Hippocampal formation (tissue), 2 donors: Measurements from ENCODE around the gene ABHD6.
"Not testable (repeated sequence)": the region's sequence is repeated elsewhere in the genome, so short reads cannot be mapped to it uniquely, and the experiment has no call there.

Source experiments
- DNase-seq, 2 donors: peaks; one replicate each; lab custom pipeline; 2025; lab: John Stamatoyannopoulos, UW

ABHD6 gene

DNA sequence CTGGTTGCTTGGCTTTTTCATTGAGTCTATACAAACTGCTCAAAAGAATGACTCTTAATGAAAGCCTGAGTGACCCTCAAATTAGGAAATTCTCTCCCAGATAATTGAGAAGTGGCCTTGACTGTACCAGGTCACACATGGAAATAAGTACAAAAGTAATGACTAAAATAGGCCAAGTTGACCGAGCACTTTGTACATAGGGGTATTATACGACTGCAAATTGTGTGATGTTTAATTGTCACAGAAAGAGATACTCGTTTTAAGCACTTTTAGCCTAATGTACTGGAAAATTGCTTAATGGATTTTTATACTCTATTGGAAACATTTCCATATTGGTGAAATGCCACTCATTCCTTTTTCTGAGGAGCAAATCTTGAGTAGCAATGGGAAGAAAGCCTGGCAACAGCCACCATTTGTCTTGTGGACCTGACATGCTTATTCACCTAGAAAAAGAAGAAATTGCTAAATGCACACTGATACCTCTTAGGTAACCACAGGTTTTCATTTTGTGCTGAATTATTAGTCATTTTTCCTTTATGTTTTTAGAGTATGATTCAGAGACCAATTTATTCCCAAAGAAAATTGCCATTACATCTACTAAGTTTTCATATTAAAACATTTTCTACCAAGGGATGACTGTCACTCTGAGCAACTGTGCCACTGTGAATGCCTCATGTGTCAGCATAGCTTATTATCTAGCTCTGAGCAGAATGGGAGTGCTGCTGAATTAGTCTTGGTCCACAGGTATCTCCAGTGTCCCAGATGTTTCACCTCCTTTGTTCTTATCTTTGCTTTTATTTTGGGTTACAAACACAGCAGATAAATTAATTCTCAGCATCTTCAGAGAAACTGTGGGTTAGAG lies 86.2 kb downstream of the ABHD6 start:
- no peak for DNase-seq

DNA sequence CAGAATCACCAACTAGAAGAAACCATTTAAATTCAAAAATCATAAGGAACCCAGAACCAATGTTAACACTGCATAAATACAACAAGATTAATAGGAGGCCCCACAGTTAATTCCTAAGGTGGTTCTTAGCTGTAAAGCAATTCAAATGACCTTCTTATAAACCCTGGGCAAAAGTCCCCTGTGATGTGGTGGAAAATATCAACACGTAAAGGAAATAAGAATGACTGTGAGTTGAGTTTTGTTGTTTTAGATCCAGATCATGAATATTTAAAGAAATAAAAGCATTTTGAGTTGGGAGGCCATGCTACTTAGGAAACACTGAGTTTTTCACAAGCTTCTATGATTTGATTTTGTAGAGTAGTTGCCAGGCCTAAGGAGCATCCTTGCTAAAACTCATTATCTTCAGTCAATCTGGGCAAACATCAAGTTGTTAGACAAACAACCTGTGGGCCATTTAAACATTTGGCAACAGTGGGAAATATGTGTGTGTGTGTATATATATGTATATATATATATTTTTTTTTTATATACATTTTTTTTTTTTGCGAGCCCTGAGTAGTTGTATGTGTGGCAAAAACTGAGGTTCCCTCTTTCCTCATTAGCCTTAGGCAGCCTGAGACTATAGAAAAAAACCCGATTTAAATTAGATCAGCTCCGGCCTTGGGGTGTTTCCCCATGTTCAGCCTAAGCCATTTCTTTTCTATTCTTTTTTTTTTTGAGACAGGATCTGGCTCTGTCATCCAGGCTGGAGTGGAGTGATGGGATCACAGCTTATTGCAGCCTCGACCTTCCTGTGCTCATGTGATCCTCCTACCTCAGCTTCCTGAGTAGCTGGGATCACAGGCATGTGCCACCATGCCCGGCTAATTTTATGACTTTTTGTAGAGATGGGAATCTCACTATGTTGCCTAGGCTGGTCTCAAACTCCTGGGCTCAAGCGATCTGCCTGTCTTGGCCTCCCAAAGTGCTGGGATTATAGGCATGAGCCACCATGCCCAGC lies 87.1 kb downstream of the ABHD6 start:
- DNase-seq, result no peak

DNA sequence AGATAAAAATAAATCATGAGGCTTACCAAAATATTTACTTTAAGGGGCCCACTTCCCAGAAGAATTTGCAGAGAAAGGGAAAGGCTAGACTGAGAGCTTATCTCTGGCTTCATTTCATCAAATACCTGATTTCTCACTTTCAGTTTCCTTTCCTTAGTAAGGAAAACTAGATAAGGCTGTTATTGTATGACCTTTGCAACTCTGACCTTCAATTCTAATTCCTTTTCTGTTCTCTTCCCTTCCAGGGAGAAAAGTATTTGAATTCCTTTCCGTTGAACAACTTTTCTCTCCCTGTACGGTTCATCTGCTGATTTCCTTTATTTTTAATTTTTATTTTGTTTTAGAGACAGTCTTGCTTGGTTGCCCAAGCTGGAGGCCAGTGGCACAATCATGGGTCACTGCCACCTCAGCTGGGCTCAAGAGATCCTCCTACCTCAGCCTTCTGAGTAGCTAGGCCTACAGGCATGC lies 88.0 kb downstream of the ABHD6 start:
- no peak for DNase-seq

DNA sequence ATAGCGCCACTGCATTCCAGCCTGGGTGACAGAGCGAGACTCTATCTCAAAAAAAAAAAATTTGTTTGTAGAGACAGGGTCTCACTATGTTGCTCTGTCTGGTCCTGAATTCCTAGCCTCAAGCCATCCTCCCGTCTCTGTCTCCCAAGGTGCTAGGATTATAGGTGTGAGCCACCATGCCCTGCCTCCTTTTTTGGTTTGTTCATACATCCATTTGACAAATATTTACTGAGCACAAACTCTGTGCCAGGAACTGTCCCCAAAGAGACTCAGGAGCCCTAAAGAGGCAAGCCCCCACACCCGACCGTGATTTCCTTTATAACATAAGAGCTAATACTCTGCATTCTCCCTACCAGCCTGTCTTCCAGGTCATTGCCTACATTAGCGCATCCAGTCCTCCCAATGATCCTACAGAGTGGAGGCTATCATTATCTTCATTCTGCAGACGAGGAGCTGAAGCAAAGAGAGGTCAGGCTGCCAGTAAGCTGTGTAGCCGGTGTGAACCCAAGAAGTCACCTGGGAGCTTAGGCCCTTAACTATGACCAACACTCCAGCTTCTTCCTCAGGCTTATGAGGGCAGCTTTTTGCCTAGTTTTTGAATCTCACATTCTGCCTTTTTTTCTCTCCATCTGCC lies 88.8 kb downstream of the ABHD6 start:
- DNase-seq, result no peak

DNA sequence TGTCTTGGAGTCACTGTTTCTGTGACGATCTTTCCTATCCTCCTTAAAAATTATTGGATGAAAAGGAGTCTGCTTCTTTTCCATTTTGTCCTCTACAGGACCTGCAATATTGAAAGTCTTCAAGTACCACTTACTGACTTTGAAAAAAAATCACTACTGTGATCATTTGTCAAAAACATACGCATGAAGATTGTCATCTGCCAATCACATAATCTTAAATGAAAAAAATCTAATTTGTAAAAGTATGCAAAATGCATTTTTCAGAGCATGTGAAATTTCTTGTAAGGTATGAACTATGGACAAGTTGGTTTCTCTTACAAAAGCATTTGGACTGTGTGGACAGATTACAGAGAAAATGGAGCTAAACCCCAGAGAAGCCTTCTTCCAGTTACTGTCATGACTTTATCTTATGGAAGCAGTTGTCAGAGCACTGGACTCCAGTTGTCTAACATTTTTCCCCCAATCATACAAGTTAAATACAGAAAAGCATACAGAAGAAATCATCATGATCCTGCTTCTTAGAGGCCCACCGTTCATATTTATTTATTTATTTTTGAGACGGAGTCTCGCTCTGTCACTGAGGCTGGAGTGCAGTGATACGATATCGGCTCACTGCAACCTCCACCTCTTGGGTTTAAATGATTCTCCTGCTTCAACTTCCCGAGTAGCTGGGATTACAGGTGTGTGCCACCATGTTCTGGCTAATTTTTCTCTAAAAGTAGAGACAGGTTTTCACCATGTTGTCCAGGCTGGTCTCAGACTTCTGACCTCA lies 91.7 kb downstream of the ABHD6 start:
- no peak for DNase-seq

DNA sequence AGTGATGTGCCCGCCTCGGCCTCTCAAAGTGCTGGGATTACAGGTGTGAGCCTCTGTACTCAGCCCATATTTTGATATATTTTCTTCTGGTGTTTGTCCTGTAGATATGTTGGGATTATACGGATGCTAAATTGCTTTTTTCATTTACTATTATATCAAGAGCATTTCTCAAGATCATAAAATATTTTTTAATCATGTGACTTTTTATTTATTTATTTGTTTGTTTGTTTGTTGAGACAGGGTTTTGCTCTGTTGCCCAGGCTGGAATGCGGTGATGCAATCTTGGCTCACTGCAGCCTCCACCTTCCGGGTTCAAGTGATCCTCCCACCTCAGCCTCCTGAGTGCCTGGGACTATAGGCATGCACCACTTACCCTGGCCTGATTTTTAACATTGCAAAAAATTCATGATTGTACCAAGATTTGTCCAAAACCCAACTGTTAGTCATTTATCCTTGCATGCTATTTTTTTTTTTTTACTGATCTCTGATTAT lies 92.4 kb downstream of the ABHD6 start:
- no peak for DNase-seq

DNA sequence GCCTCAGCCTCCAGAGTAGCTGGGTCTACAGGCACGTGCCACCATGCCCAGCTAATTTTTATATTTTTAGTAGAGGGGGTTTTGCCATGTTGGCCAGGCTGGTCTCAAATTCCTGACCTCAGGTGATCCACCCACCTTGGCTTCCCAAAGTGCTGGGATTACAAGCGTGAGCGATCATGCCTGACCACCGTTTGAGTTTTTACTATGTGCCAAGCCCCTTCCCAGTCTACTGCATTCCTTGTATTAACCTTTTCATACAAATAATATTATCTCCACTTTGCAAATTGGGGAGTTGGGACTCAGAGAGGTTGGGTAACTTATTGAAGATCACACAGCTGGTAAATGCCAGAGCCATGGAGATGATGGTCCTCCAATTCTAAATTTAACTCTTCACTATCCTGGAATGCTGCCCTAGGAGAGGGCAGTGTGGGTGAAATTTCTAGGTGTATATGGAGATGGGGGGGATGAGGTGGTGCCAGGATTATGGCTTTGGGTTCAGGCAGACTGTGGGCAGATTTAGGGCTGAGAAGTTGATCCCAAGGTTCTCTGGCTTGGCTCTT lies 94.1 kb downstream of the ABHD6 start:
- DNase-seq, result no peak

DNA sequence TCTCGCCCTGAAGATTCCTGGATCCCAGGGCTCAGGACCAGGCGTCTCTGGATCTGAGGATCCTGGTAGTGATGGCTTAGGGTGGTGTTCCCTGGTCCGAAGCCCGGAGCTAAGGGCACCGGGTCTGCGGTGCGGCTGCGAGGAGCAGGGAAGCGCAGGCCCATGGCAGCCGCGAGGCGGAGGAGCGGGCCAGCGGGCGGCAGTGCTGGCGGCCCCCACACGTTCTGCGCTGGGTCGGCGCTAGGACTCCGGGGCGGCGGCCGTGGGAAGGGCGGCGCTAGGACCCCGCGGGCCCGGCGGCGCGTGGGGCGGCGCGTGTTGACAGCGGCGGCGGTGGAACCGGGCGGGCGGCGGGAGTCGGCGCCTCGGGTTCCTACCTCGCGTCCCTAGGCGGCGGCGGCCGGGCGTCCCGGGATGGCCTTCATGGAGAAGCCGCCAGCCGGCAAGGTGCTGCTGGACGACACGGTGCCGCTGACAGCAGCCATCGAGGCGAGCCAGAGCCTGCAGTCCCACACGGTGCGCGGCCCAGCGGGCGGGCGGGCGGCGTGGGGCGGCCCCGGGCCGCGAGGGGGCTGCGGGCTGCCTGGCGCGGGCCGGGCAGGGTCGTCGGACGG lies 95.1 kb downstream of the ABHD6 start, which contains the start of gene PXK:
TSS of gene PXK (plus strand) at position 318 of the 614 bp plus-strand sequence. CDS start at position 415, 97 bp downstream.
- peak; percentile 74 to 76 for DNase-seq

DNA sequence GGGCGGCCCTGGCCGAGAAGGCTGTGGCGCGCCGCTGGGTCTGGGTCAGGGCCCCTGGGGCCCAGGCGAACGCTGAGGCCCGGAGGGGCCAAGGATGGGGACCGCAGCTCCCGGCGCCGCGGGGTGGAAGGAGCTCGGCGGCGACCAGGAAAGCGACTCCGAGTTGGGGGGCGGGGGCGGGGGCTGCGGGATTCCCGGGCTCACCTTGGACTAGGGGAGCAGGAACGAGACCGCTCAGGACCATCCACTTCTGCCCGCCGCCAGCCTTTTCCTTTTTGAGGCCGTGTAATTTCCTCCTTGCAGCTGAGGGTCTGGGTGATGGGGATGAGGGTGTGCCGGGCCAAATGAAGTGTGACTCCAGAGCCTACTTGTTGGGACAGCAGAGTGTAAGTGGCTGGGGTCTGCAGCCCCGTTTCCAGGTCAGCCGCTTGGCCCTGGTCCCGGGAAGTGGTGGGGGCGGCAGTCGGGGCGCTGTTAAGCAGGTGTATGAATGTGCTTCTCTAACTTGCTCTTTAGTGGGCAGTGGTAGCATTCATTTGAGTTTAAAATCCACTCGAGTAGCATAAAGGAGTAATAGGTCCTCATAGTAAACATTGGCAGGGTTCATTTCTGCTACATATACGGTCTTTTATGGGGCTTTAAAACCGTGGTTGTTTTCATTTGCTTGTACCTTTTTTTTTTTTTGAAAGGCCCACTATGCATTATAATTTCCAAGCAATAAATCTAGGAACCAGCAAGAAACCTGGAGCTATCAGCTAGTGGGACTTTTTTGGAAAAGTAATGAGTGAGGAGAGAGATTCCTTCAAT lies 95.8 kb downstream of the ABHD6 start:
- DNase-seq, result peak; percentile 21 to 30

DNA sequence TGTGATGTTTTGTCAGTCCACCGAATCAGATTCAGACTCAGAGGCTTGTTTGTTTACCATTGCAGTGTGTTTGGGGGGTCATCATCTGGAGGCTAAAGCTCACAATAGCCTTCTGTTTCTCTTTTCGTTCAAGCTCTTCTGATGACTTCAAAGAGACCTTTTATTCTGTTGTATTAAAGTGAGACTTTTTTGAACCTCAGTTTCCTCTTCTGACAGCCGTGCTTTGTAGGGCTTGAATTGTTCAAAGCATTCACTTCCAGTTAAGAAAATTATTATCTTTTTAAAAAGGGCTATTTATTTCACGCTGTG lies 96.4 kb downstream of the ABHD6 start:
- peak; percentile 11 to 90 for DNase-seq

DNA sequence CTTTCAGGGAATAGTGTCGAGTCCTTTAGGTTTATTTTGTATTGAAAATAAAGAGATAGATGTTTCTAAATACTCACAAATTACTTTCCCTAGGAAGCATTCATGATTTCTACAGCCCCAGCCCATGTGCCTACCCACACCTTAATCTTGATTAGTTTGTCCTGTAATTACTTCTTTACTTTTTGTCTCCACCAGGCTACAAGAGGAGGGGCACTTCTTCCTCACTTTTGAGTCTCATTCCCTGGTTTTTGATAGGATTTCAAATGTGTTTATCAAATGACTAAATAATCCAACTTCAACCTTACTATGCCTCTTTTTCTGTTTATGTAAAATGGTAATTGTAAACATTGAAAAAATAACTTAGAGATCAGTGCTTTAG lies 96.9 kb downstream of the ABHD6 start:
- no peak for DNase-seq

DNA sequence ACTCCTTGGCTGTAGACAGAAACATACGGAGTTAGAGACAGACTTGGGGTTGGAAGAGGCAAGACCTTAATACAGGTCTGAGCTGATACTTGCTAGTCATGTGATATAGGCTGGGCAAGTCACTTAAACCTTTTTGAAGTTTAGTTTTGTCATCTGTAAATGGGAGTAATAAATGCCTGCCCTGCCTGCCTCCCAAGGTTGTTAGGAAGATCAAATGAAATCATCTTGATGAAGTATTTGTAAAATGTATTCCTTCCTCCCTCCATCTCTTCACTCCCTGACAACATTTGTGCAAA lies 98.0 kb downstream of the ABHD6 start:
- DNase-seq, result no peak

DNA sequence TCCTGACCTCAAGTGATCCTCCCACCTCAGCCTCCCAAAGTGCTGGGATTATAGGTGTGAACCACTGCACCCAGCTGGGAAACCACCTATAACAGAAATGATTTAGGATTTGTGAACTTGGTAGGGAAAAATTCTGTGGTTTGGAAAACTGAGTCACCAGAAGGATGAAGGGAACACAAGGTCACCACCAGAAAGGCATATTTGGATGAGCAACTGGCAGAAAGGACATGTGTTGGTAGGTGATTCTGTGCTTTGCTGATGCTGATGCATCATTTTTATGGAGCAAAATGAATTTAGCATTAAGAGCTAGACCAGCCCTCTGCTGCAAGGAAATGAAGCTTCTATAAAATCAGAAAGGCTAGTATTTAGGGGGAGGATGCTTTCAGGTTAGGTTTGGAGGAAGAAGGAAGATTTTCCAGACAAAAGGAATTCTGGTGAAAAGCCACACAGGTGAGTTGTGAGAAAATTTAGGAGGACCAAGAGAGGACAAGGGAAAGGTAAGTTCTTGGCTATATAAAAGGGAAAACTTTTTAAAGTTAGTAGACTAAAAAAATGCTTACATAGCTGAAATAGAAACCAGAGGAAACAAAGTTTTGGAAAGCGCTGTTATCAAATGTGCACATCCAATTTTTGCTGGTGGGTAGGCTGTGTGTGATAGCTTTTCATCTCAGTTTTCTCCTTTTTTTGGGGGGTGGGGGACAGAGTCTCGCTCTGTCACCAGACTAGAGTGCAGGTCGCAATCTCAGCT lies 98.7 kb downstream of the ABHD6 start:
- DNase-seq, result no peak

DNA sequence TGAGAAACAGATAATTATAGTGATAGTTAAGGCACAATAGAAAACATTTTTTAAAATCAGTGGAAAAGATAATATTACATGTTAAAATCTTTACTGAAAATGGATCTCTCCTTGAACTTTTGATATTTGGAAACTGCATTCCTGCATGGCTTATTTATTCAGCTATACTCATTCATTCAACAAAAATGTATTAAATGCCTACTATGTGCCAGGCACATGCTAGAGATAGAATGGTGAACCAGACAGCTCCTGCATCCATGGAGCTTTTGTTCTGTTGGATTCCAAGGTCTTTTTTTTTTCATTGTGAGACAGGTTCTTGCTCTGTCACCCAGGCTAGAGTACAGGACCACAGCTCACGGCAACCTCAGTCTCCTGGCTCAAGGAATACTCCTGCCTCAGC lies 99.6 kb downstream of the ABHD6 start:
- no peak for DNase-seq

DNA sequence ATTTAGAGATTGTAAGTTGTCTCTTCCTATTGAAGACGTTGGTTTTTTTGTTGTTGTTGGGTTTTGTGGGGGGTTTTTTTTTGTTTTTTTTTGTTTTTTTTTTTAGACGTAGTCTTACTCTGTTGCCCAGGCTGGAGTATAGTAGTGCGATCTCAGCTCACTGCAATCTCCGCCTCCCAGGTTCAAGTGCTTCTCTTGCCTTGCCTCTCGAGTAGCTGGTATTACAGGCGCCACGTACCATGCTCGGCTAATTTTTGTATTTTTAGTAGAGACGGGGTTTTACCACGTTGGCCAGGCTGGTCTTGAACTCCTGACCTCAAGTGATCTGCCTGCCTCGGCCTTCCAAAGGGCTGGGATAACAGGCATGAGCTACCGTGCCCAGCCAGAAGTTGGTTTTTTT lies 101.6 kb downstream of the ABHD6 start:
- not testable (repeated sequence) for DNase-seq

DNA sequence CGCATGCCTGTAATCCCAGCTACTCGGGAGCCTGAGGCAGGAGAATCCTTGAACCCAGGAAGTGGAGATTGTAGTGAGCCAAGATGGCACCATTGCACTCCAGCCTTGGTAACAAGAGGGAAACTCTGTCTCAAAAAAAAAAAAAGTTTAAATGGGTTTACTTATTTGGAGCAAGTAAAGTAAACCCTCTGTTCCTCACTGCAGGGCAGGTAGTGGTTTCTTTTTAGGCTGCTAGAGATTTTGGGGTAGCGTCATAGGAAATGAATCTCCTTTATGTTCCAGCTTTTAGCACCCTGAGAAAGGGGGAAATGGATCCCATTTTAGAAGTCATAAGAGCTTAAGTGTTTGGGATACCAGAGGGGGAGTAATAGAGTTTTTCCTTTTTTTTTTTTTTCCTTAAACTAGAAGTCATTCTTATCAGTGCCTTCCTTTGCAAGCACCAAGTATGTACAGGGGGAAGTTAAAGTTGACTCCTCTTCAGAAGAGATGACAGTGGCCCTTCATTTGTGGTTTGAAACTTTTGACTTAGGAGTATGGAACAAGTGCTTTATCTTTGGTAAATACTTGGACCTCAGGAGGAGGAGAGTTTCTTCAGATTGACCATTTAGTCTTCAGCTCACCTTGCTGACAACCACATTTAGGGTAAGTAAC lies 103.1 kb downstream of the ABHD6 start:
- DNase-seq, result no peak

DNA sequence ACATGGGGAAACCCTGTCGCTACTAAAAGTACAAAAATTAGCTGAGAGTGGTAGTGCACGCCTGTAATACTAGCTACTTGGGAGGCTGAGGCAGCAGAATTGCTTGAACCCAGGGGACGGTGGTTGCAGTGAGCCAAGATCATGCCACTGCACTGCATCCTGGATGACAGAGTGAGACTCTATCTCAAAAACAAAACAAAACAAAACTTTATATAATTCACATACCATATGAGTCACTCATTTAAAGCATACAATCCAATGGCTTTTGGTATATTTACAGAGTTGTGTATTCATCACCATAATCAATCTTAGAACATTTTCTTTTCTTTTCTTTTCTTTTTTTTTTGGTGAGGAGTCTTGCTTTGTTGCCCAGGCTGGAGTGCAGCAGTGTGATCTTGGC lies 103.8 kb downstream of the ABHD6 start:
- DNase-seq, result no peak

DNA sequence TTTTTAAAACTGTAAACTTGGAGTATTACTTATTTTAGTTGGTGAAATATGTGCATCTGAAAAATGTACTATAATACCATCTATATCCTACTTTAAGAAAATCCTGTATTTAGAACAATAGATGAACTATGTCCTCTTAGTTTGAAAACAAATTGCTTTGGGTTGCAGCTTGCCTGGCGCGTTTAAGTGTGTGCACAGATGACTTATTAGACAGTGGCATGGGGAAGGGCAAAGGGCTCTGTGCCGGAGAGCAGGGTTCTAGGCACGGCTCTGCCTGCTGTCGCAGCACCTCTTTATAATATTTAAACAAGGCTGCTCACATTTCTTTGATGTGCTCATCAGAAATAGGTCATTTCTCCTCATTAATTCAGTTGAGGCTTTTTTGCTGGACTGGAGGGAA lies 105.1 kb downstream of the ABHD6 start:
- peak in 1 of 2 donors; percentile 17 for DNase-seq
